Measurements from ENCODE around the gene GRID1. TPM values are rescaled to one million over a fixed set of nuclear protein-coding genes. Genes with fewer than 3 reads are reported as not detected.

Gene GRID1
- total RNA-seq, 1 donor from 2014 or later, result 1.4 TPM

DNA sequence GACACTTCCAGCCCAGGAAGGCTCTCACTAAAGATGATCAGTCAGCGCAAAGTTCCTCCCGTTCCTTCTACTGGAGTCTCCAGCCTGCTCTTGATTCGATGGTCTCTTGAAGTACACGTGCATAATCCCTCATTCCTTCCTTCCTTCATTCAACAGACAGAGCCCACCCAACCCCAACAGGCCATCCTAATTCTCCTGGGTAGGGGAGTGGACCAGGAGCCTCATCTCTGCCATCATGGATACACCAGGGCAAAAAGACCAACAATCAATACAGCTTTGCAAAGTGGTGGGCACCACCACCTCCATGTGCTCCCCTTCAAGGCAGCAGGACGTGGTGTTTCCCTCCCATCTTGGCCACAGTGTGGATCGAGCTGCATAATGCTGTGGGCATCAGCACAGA lies 446.3 kb downstream of the GRID1 start:
- no peak for DNase-seq

GRCh38 chr10:85919491-85920021 lies 447.0 kb downstream of the GRID1 start:
- DNase-seq, result peak; percentile 39

DNA sequence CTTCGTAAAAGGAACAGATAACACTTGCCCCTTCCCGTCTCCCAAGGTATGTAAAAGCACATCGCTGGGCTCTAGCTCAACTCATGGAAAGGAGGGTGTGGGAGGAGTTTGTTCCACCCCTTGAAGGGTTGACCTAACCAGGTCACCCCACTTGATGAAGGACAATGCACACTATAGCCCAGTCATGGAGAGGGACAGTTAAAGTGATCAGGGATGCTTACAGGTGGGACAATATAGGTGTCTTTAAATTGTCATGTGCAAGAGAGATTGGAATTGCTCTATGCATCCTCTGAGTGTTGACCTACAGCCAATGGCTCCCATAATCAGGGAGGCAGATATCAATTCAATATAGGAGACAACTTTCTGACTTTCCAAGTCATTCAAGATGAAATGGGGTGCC lies 448.2 kb downstream of the GRID1 start:
- DNase-seq, result no peak

- no peak for DNase-seq
Observed at GRCh38 chr10:85917601-85918000, 449.0 kb downstream of the GRID1 start.

GRCh38 chr10:85916994-85917573 lies 449.5 kb downstream of the GRID1 start:
- DNase-seq, result peak; percentile 40

DNA sequence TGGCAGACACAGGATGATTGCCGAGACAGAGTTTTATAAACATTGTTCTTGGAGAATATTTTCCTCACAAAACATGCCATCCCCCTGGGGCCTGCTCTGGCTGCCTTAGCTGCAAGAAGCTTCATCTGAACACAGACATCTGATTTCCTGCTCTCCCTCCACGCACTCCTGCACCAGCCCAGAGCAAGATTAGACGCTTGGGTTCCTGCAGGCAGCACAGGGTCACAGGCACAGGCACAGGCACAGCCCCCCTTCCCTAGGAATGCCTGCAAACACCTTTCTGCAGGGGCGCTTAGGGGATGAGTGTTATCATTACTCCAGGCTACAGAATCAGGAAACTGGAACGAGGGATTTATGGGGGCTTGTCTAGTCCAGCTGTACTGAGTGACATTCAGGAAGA lies 450.3 kb downstream of the GRID1 start:
- peak; percentile 58 for DNase-seq

DNA sequence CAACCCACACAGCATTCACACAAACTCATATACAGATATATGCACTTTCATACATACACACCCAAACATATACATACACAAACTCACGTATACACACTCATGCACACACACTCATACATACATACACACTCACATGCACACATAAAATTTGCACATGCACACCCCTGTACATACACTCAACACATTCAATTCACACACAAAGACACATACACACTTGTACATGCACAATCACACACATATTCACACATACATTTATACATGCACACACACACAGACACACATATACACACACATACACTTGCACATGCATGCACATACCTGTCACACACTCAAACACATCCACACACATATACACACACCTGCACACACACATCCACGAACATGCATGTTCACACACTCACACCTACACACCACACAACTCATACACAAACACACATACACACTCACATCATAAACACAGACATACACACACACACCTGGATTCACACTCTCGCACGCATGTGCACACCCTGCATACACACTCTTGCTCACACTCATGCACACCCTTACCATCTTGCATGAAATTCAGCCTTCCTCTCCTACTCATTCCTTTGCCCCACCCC lies 451.2 kb downstream of the GRID1 start:
- DNase-seq, result no peak

GRCh38 chr10:85914720-85915119 lies 451.9 kb downstream of the GRID1 start:
- DNase-seq, result no peak

DNA sequence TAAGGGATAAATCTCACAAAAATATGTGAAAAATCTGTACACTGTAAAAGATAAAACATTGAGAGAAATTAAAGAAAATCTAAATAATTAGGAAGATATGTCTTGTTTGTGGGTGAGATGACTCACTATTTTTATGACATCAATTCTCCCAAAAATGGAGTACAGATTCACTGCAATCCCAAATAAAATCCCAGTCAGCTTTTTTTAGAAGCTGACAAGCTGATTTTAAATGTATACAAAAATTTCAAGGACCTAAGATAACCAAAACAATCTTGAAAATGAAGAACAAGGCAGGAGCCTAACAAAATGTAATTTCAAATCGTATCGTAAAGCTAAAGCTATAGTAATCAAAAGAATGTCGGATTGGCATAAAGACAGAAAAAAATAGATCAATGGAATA lies 458.1 kb downstream of the GRID1 start:
- DNase-seq, result no peak

- no peak for DNase-seq
Observed at GRCh38 chr10:85902051-85902450, 464.5 kb downstream of the GRID1 start.

- DNase-seq, result peak; percentile 28
Observed at GRCh38 chr10:85901599-85901998, 465.0 kb downstream of the GRID1 start.

DNA sequence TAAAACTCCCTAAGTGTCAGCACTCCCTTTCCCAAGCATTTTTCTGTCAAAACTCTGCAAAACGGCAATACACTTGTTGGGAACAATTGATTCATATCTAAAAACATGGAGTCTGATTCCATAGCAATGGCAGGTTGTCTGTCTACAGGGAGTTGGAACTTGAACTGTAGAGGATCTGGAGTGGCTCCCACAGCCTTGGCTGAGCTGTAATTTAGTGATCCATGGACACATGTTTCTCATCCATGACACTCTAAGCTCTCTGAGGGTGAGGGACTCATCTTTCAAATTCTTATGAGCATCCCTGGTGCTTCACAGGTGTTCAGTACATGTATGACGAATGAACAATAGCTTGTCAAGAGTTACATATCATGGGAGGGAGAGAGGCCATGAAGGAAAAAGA lies 466.1 kb downstream of the GRID1 start:
- peak; percentile 52 for DNase-seq

- DNase-seq, result peak; percentile 16
Observed at GRCh38 chr10:85900061-85900460, 466.5 kb downstream of the GRID1 start.

- DNase-seq, result no peak
Observed at GRCh38 chr10:85891472-85891871, 475.1 kb downstream of the GRID1 start.

- DNase-seq, result no peak
Observed at GRCh38 chr10:85888559-85888958, 478.0 kb downstream of the GRID1 start.

DNA sequence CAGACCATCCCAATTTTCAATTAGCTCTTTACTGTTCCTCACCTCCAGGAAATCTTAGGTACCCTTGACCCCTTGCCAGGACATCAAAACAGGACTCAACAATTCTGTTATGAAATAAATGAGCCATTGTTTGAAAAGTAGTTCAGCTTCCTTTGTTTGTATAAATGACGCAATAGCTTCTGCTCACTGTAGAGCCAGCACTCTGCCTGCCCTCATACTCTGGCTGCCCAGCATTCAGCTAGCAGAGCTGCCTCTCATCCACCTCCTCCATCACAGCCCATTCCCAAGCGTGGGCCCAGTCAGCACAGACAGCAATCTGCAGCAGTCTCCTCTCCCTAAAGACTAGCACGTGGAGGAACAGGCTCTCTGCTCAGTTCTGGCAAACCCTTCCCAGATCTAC lies 478.6 kb downstream of the GRID1 start:
- no peak for DNase-seq

- DNase-seq, result no peak
Observed at GRCh38 chr10:85874208-85874607, 492.4 kb downstream of the GRID1 start.

DNA sequence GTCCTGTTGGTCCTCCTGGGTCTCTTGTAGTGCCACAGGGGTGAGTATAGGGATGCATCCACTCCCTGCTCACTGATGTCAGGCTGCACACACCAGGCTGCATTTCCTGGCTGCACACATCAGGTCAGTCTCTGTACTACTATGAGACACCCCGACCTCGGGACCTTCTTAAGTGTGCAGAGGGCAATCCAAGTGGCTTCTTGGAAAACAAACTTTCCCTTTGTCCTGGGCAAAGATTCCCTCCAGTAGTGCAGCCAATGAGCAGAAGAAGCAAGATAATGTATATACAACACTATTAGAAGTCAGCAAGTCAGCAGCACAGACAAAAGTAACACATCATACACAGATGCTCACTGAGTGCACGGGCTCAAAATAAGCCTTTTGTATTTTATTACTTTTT lies 493.5 kb downstream of the GRID1 start:
- no peak for DNase-seq

DNA sequence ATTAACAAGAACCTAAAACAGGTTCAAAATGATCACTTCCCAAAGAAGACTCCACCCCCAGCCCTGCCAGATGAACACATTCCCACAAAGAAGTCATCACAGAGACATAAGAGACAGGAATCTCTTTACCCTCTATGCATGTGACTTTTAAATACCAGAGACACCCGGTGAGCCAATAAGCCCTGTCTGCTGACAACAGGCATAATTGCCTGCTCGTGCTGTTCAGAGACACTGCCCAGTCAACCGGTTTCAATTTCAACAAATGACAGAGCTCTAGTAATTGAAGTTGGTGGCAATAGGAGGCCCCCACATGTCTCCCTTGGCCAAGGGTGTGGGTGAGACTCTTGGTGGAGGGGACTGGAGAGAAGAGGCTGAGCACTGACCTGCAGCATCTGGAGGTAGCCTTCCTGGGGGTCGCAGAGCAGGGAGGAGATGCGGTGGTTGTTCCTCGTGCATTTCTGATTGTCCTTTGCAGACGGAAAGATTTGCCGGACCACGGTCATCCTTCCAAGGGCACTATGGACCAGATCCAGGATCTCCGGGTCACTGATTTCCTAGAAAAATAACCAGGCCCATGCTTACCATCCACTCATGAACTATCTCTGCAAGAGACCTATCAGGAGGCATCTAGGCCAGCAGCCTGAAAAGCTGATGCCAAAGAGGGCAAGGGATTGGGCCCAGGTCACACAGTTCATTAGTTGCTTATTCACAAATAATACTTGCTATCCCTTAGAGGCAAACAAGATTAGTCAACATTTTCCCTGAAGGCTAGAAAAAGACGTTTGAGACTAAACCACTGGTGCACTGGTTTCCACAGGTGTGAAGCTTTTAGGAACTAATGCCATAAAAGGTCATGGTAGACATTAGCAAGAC lies 497.7 kb downstream of the GRID1 start:
- no peak for DNase-seq

DNA sequence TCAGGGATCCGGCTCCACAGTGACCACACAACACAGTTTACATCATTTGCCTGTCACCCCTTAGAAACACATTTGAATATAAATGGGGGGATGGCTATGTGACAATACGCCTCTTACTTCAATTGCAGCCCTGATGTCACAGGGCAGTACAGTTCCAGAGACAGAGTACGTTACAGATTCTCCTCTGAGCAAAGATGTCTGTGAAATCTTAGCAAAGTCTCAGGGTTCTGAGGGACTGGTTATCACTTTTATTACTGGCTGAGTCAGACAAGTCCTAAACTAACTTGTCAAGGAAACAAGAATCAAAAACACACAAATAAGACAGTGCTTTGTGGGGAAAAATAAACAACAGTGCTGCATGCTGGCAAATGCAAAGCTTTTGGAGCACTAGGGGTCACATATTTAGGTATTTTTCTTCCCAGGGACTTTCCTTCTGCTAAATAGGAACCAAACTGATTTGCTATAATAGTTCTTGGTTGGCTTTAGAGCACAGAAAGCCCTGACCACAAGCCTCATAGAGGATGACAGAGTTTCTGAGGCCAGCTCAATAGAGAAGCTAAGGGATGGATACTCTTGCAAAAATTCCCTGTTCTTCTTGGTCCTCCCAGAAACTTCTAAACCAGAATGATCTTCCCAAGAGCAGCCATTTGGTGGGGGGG lies 501.6 kb downstream of the GRID1 start:
- no peak for DNase-seq

GRCh38 chr10:85864173-85864549 lies 502.4 kb downstream of the GRID1 start:
- DNase-seq, result peak; percentile 76

DNA sequence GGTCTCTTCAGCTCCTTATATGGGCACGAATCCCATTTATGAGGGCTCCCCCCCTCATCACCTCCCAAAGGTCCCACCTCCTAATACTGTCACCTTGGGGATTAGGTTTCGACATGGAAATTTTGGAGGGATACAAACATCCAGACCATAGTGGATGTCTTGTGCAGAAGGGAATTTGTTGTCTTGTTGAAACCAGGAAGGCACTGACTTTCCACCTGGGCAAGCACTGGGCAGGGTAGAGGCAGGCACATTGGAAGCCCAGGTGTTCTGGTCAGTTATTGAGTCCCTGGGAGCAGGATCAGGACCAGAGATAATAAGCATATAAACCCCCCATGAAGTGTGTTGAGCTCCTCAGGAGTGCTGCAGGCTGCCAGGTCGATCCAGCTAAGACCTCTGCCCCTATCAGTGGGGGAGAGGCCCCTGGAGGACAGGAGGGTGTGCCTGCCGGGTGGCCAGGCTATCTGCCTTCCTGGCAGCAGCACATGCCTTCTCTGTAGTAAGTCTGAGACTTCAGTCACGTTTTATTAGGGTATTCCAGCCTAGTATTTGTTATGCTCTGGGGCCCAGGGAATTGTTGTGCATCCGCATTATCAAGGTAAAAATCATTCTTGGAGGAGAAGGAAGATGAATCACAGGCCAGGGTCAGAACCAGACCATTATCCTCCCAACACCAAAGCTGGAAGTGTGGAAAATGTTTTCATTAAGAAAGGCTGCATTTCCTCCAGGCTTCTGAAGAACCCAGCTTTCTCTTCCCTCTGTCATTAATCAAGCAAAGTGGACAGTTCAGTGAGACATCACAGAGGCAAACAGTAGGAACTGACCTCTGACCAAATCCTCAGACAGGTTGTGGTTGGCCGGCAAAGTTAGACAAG lies 503.1 kb downstream of the GRID1 start:
- no peak for DNase-seq
